GM12891 (cell line): ENCODE data around the gene SRF.

ENCODE experiments used
- POLR2A ChIP-seq: IDR thresholded peaks from 2 replicates; pipeline ENCODE4 v1.6.1; 2011; ENCODE audit warnings: low read depth, low read length, control low read depth
- POLR2AphosphoS5 ChIP-seq: IDR thresholded peaks from 2 replicates; pipeline ENCODE4 v1.6.1; 2011; ENCODE audit warnings: low read depth, low read length, control low read depth
- POU2F2 ChIP-seq: IDR thresholded peaks from 2 replicates; pipeline ENCODE4 v1.6.1; 2011; ENCODE audit warnings: low read depth, mild to moderate bottlenecking, control low read depth, low read length, moderate library complexity
- SPI1 ChIP-seq: IDR thresholded peaks from 2 replicates; pipeline ENCODE4 v1.6.1; 2011; ENCODE audit warnings: low read depth, low read length, control low read depth

DNA sequence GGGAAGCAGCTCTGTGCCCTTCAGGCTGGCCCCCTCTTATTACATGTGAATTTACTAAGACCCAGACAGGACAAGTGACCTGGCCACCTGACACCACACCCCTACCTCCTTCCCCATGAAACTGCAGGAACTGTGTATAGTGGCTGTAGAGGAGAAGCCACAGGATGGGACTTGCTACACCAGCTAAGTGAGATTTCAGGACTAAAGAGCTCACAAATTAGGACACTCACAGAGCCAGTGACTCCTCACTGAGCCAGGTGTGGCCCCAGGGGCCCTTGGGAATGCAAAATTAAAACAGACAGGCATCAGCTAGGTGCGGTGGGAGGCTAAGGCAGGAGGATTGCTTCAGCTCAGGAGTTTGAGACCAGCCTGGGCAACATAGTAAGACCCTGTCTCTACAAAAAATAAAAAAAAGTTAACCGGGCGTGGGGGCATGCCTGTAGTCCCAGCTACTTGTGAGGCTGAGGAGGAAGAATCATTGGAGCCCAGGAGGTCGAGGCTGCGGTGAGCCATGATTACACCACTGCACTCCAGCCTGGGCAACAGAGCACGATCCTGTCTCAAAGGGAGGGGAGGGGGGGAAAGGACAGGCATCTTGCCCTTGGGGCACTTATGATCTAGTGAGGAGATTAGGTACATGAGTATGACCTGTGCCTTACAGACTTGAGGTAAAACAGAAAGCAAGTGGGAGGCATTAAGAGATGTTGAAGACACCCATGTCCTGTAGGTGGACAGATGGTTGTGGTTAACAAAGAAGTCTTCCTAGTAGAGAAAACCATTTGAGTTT is 23.2 kb upstream of the SRF start:
- TF ChIP-seq POLR2AphosphoS5 (no peak), POU2F2 (no peak), POLR2A (no peak), SPI1 (no peak)
